MM.1S (cell line): ENCODE data around the gene MYO1B.

Source experiments
- DNase-seq: peaks from one replicate; pipeline ENCODE4 v3.0.0-alpha.2; 2015
- H2AFZ ChIP-seq: fragments of 300-600 bp; sonication (generic); 2 replicates; pipeline ENCODE4 v1.6.0; 2016; ENCODE audit warnings: antibody characterized with exemption, low read length
- H3F3A ChIP-seq: fragments of 300-600 bp; sonication (generic); 2 replicates; pipeline ENCODE4 v1.6.1; 2016; ENCODE audit warnings: mild to moderate bottlenecking, antibody characterized with exemption, low read length, moderate library complexity, mixed read lengths; ENCODE audit not compliant: insufficient read depth
- H3K27ac ChIP-seq: fragments of 300-600 bp; sonication (generic); 2 replicates; pipeline ENCODE4 v1.5.1; 2016; ENCODE audit warnings: mild to moderate bottlenecking, low read length
- H3K27me3 ChIP-seq: fragments of 300-600 bp; sonication (generic); replicated peaks from 2 replicates; pipeline ENCODE4 v1.6.0; 2016; ENCODE audit warnings: low read length; ENCODE audit not compliant: insufficient read depth
- H3K36me3 ChIP-seq: fragments of 300-600 bp; sonication (generic); replicated peaks from 2 replicates; pipeline ENCODE4 v1.6.1; 2016; ENCODE audit warnings: mild to moderate bottlenecking, low read length, mixed read lengths; ENCODE audit not compliant: insufficient read depth
- H3K4me1 ChIP-seq: fragments of 300-600 bp; sonication (generic); 2 replicates; pipeline ENCODE4 v1.6.1; 2016; ENCODE audit warnings: low read length, mixed read lengths
- H3K4me2 ChIP-seq: fragments of 300-600 bp; sonication (generic); 2 replicates; pipeline ENCODE4 v1.6.0; 2016; ENCODE audit warnings: low read depth, low read length
- H3K4me3 ChIP-seq: fragments of 300-600 bp; sonication (generic); 2 replicates; pipeline ENCODE4 v1.5.1; 2016; ENCODE audit warnings: low read length, mixed read lengths
- H3K79me2 ChIP-seq: fragments of 300-600 bp; sonication (generic); 2 replicates; pipeline ENCODE4 v1.6.1; 2016; ENCODE audit warnings: mixed run types, low read length, mixed read lengths
- H3K9ac ChIP-seq: fragments of 300-600 bp; sonication (generic); 2 replicates; pipeline ENCODE4 v1.6.1; 2016; ENCODE audit warnings: low read length, mixed read lengths
- H3K9me2 ChIP-seq: fragments of 300-600 bp; sonication (generic); replicated peaks from 2 replicates; pipeline ENCODE4 v1.6.1; 2016; ENCODE audit warnings: mild to moderate bottlenecking, low read length, mixed read lengths; ENCODE audit not compliant: insufficient read depth
- H3K9me3 ChIP-seq: fragments of 300-600 bp; sonication (generic); replicated peaks from 2 replicates; pipeline ENCODE4 v1.6.1; 2016; ENCODE audit warnings: mild to moderate bottlenecking, low read length, mixed read lengths; ENCODE audit not compliant: insufficient read depth
- H4K20me1 ChIP-seq: fragments of 300-600 bp; sonication (generic); 2 replicates; pipeline ENCODE4 v1.6.1; 2016; ENCODE audit warnings: mild to moderate bottlenecking, low read length, moderate library complexity, mixed read lengths; ENCODE audit not compliant: insufficient read depth
- EZH2 ChIP-seq: fragments of 300-600 bp; sonication (generic); optimal IDR thresholded peaks from 2 replicates; pipeline ENCODE3; 2017; ENCODE audit warnings: low read depth, mild to moderate bottlenecking, antibody characterized with exemption, low read length, mixed read lengths
- EZH2phosphoT487 ChIP-seq: fragments of 300-600 bp; sonication (generic); IDR thresholded peaks from 2 replicates; pipeline ENCODE4 v1.6.1; 2018; ENCODE audit warnings: antibody characterized with exemption, low read length
- TF ChIP-seq, protein P1 (sequence below): fragments of 300-600 bp; sonication (generic); IDR thresholded peaks from 2 replicates; pipeline ENCODE4 v1.5.1; 2016; ENCODE audit warnings: antibody characterized with exemption, low read length, mixed read lengths

Gene MYO1B

DNA sequence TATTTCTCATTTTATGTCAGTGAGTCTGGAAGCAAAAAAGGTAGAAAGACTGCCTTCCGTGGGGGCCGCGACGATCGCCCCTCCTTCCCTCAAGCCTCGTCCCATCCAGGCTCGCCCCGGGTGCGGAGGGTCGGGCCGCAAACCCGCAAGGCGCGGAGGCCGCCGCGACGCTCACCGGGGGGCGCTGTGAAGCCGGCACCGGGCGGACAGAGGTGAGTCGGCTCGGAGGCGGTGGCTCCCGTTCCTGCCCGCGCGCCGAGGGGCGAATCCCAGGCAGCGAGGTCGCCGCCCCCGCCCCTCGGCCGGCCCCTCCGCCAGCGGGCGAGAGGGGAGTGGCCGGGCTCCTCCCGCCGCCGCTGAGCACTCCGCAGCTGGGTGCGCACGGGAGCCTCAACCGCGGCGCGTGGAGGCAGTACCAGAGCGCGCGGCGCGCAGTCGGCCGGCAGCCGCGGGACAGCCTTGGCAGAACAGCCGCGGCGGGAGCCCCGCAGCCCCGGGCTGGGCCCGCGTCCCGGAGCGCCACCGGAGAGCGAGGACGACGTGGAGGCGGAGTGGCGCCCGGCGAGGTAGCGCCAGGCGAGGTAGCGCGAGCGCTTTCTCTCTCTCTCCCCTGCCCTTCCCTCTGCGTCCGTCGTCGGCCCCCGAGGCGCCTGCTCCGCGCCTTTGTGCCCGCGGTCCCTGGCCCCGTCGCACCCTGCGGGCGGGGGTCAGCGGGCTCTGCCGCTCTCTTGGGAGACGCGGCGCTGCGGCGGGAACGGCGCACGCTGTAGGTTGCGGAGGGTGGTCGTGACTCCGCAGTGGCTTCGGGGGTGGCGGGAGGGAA is at the start of gene MYO1B:
Gene MYO1B (plus strand): TSS at position 359 of the 823 bp plus-strand sequence. CDS start 31,492 bp downstream, outside the sequence.
- Histone ChIP-seq H3K4me3 (peak within 1 kb of the TSS; percentile 80), H3K27me3 (no peaks in the 10 kb centered on the region), H3K36me3 (no peaks in the 10 kb centered on the region), H4K20me1 (no peaks in the 10 kb centered on the region), H3K9me3 (no peaks in the 10 kb centered on the region), H3K9ac (peak within 1 kb of the TSS; percentile 30; the same call in 1 of the 2 replicates), H3K27ac (no peak within 1 kb of the TSS), H2AFZ (peak within 1 kb of the TSS; percentile 80), H3F3A (no peaks in the 10 kb centered on the region), H3K9me2 (no peaks in the 10 kb centered on the region), H3K4me1 (no peaks in the 10 kb centered on the region), H3K4me2 (peak within 1 kb of the TSS; percentile 79), H3K79me2 (no peaks in the 10 kb centered on the region)
- TF ChIP-seq EZH2phosphoT487, result no peak
- TF ChIP-seq, protein P1, sequence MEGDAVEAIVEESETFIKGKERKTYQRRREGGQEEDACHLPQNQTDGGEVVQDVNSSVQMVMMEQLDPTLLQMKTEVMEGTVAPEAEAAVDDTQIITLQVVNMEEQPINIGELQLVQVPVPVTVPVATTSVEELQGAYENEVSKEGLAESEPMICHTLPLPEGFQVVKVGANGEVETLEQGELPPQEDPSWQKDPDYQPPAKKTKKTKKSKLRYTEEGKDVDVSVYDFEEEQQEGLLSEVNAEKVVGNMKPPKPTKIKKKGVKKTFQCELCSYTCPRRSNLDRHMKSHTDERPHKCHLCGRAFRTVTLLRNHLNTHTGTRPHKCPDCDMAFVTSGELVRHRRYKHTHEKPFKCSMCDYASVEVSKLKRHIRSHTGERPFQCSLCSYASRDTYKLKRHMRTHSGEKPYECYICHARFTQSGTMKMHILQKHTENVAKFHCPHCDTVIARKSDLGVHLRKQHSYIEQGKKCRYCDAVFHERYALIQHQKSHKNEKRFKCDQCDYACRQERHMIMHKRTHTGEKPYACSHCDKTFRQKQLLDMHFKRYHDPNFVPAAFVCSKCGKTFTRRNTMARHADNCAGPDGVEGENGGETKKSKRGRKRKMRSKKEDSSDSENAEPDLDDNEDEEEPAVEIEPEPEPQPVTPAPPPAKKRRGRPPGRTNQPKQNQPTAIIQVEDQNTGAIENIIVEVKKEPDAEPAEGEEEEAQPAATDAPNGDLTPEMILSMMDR, result peak; percentile 53
- TF ChIP-seq EZH2, result no peak
- peak; percentile 71 for DNase-seq

DNA sequence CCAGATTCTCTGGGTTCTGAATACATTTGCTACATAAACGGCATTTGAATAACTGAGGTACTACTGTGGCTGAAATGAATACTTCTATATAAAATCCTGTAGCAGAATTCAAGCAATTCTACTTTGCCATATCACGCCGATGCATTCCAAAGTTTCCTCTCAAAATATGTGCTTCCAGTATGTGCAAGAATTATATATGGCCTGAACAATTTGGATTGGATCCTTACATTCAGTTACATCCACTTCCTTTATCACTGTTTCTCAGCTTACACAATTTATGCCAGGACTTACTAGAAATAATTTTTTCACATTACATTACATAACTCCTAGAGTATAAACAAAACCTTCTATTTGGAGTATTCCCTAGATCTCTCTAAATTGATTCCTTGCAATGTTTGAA is 48.1 kb upstream of the MYO1B start:
- H3K27me3 ChIP-seq, result no peaks in the 10 kb centered on the region
- no peaks in the 10 kb centered on the region for H4K20me1 ChIP-seq
- H3K4me3 ChIP-seq, result no peak overlapping the region
- H3K36me3 ChIP-seq, result no peaks in the 10 kb centered on the region
- no peak overlapping the region for H3K4me2 ChIP-seq
- peaks cover 18% of the 10 kb centered on the region for H3K4me1 ChIP-seq
- H3K27ac ChIP-seq, result no peak overlapping the region
- no peak overlapping the region for H3K9ac ChIP-seq
- H3K9me3 ChIP-seq, result no peaks in the 10 kb centered on the region
- H3K79me2 ChIP-seq, result no peaks in the 10 kb centered on the region
- H3F3A ChIP-seq, result peaks cover 7% of the 10 kb centered on the region
- no peaks in the 10 kb centered on the region for H3K9me2 ChIP-seq
- no peak for TF ChIP-seq EZH2
- TF ChIP-seq, protein P1, result no peak
- TF ChIP-seq EZH2phosphoT487, result no peak
- no peak for DNase-seq
- H2AFZ ChIP-seq, result no peak overlapping the region

DNA sequence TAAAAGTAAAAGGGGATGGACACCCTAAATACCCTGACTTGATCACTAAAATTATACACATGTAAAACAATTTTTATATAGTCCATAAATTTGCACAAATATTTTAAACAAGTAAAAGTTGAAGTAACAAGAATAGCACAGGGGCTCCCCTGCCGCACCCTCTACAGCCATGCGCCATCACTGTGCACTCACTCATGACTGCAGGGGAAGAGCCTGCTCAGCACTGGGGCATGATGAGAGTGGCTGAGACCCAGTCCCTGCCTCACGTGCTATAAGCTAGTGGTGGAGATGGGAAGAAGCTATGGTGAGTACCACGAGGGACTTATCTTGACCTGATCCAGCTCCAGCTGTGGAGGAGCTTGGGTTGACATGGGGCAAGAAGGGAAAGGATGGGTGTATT is 46.9 kb upstream of the MYO1B start:
- Histone ChIP-seq H3K9ac (no peak overlapping the region), H2AFZ (no peak overlapping the region), H3K4me2 (no peak overlapping the region), H3F3A (peaks cover 7% of the 10 kb centered on the region), H4K20me1 (no peaks in the 10 kb centered on the region), H3K27me3 (no peaks in the 10 kb centered on the region), H3K79me2 (no peaks in the 10 kb centered on the region), H3K36me3 (no peaks in the 10 kb centered on the region), H3K4me3 (no peak overlapping the region), H3K27ac (no peak overlapping the region), H3K9me2 (no peaks in the 10 kb centered on the region), H3K4me1 (peaks cover 18% of the 10 kb centered on the region), H3K9me3 (no peaks in the 10 kb centered on the region)
- no peak for DNase-seq
- TF ChIP-seq, protein P1, result no peak
- TF ChIP-seq EZH2 (no peak), EZH2phosphoT487 (no peak)
